HS-27A (cell line): ENCODE data around the gene STXBP5.

ENCODE experiments used
- DNase-seq: peaks from one replicate; pipeline ENCODE4 v3.0.0-alpha.2; 2012; ENCODE audit warnings: low read depth, missing footprints

Gene STXBP5

DNA sequence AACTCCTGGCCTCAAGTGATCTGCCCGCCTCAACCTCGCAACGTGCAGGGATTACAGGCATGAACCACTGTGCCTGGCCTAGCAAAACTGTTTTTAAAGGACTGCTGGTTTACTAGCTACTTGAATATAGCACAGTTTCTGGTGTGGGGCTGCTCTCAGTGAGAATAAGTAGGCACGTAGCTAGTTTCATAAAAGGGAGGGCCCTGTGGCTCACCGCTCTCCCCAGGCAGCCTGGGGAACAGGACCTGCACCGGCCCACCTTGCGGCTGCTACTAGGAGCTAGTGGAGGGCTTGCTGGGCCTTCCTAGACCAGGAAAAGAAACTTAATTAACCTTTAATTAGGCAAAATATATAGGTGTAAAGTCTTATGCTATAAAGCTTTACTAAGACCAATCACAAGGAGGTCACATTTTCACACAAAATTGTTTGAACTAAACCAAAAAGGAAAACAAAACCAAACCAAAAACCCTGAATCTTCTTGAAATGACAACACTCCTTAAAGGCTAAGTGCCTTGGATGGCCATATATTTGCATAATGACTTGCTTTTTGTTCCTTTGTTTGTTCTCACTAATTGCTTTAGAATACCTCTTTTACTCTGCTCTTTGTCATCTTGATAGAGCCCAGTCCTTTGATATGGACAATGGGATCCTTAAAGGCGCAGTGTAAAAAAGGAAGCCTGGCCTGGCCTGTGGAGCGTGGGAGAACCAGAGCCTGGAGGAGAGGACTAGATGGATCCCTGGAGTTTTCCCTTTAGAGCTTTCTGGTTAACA is 234.7 kb downstream of the STXBP5 start:
- no peak for DNase-seq
